NK-92 (cell line): Measurements from ENCODE around the gene MS4A12.
"Not testable (repeated sequence)": the region's sequence is repeated elsewhere in the genome, so short reads cannot be mapped to it uniquely, and the experiment has no call there.

Source experiments
- DNase-seq: peaks from one replicate; lab custom pipeline; 2025; ENCODE audit not compliant: unreplicated experiment; lab: John Stamatoyannopoulos, UW

The MS4A12 gene, protein sequence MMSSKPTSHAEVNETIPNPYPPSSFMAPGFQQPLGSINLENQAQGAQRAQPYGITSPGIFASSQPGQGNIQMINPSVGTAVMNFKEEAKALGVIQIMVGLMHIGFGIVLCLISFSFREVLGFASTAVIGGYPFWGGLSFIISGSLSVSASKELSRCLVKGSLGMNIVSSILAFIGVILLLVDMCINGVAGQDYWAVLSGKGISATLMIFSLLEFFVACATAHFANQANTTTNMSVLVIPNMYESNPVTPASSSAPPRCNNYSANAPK

DNA sequence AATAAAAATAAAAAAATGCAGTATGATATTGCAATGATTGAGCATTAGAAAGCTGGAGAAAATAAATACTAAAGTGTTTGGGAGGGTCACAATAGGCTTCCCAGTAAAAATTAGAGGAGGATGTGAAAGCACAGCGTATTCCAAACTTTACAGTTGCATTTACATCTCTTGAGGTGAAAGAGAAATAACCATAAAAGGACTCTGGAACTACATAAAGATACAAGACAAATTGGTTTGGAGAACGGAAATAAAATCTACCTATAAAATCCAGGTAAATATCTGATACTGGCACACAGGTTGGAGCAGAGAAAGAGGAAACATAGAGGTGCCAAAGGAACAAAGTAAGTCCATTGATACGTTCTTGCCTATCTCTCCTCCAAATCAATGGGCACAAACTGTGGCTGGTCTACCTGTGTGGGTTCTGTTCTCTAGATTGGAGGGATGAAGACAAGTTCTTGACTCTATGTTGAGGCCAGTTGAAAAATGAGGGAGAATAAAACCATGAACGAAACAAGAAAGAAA is at the start of gene MS4A12:
Gene MS4A12 (plus strand): TSS at position 291 of the 522 bp plus-strand sequence. CDS start 4,541 bp downstream, outside the sequence.
- DNase-seq = no peak

DNA sequence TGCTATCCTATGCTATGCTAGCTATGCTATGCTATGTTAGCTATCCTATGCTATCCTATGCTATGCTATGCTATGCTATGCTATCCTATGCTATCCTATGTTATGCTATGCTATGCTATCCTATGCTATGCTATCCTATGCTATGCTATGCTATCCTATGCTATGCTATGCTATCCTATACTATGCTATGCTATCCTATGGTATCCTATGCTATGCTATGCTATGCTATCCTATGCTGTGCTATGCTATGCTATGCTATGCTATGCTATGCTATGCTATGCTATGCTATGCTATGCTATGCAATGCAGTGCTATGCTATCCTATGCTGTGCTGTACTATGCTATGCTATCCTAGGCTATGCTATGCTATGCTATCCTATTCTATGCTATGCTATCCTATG is 45.5 kb upstream of the MS4A12 start:
- DNase-seq = no peak

DNA sequence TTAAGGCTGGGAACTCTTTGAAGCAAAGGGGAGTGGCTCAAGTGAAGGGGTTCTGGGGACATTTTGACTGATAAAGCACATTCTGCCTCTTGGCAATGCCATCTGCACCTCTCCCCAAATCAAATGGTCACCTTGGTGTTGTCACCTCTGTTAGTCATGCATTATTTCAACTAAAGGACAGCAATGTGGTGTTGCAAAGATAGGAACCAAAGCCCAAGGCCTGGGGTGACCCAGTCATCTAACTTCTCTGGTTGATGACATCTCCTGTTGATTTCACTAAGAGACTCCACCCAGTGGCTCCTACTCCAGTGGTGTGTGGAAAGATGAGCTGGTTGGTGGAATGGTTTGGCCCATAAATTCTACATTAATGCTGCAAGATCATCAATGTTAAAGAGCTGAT is 44.7 kb upstream of the MS4A12 start:
- DNase-seq = no peak

DNA sequence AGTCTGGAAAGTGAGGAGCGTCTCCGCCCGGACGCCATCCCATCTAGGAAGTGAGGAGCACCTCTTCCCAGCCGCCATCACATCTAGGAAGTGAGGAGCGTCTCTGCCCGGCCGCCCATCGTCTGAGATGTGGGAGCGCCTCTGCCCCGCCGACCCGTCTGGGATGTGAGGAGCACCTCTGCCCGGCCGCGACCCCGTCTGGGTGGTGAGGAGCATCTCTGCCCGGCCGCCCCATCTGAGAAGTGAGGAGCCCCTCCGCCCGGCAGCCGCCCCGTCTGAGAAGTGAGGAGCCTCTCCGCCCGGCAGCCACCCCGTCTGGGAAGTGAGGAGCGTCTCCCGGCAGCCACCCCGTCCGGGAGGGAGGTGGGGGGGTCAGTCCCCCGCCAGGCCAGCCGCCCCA is 41.4 kb upstream of the MS4A12 start:
- not testable (repeated sequence) for DNase-seq

DNA sequence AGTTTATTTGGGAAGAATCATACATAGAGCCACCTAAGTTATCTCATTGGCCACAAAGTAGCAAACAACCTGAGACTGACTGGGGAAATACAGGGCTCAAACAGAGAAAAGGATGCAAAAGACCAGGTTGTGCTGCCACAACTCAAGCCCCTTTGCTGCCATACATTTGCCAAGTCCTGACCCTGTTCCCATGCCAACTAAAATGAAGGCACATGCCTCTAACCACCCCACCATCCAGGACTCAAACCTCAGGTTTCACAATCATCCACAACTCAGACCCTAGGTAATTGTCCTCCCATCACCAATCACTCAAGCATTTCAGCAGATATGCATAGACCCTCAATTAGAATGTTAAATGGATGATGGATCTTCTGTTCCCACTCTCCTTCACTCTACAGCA is 38.4 kb upstream of the MS4A12 start:
- no peak for DNase-seq

DNA sequence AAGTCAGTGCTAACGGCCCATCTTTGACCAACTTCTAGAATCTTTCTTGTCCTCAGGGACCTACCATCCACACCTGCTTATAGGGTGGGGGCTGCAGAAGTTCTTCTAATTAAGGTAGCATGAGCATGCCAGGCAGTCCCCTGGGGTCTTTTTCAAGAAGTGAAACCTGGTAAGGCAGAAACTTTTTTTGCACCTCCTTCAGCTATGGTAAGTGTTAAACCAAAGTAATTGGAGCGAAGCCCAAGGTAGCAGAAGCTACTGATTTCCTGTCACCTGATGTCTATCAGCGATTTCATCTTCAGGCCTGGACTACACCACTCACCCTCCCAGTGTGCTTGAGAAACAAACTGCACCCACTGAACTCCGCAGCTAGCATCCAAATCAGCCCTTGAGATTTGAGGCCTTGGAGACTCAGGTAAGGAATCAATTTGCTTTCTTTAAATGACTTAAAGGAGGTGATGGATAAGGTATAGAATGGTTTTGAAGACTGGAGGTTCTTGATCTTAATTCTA is 37.0 kb upstream of the MS4A12 start, which contains the start of gene MS4A1:
Gene MS4A1 (plus strand): TSS at position 317 of the 512 bp plus-strand sequence. CDS start 6,528 bp downstream, outside the sequence.
- DNase-seq = no peak

DNA sequence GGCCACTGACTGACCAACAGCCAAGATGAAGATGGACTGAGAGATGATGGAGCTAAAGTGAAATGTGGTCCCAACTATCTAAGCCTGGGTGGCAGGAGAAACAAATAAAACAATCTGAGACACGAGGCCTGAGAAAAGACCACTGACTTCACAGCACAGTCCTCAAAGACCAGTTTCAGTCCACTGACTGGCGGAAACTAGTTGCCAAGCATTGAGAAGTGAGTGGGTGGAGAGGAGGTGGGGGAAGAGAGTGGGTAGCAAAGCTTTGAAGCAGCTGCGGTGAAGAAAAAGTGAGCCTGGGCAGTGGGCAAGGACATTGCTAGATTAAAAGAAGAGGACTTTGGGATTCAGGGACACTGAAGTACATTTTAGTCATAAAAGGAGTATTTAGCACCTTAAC is 35.0 kb upstream of the MS4A12 start:
- DNase-seq = no peak

DNA sequence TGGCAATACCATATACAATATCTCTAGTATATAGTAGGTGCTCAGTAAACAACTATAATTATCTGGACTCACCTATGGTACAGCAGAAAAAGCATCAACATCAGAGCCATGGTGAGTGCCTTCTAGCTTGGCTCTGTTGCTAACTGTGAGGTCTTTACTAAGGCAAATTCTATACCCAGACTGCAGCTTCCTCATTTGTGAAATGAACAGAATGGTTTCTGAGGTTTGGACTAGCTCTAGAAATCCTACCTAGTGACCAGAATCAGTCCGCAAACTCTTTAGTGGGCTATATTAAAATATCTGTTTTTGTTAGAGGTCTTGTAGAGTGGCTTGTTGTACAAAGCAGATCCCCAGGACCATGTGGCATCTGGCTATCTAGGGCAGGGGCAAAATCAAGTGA is 33.2 kb upstream of the MS4A12 start:
- no peak for DNase-seq

DNA sequence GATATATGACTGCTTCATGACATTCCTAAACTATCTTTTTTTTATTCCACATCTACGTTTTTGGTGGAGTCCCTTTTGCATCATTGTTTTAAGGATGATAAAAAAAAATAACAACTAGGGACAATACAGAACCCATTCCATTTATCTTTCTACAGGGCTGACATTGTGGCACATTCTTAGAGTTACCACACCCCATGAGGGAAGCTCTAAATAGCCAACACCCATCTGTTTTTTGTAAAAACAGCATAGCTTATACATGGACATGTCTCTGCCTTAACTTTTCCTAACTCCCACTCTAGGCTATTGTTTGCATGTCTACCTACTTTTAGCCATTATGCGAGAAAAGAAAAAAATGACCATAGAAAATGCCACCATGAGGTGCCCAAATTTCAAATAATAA is 23.7 kb upstream of the MS4A12 start:
- no peak for DNase-seq

DNA sequence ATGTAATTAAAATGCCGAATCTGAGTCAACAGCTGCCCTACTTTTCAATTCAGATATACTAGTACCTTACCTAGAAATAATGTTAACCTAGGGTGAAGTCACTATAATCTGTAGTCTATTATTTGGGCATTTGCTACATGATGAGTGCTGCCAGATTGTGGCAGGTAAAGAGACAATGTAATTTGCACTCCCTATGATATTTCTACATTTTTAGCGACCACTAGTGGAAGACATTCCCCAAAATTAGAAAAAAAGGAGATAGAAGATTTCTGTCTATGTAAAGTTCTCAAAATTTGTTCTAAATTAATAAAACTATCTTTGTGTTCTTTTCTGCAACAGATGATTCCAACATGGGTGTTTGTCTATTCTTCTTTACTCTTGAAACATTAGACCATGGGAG is 22.9 kb upstream of the MS4A12 start:
- no peak for DNase-seq

DNA sequence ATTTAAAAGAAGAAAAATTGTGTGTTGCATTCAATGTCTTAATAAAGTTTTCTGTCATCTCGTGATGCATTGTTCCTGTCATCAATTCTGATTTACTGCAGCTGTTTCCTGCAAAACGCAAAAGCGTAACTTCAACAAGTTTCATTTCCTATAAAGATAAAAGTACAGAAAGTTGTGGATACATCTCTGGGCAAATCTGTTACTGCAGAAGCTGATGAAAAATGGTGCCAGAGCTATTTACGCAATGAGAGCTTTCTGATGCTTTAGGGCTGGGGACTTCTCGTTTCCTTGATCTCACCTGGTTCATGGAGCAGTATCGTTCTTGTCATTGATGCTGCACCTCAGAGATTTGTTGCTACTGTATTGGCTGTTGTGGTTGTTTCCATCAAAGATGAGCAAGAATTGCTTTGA is 15.5 kb upstream of the MS4A12 start:
- no peak for DNase-seq

DNA sequence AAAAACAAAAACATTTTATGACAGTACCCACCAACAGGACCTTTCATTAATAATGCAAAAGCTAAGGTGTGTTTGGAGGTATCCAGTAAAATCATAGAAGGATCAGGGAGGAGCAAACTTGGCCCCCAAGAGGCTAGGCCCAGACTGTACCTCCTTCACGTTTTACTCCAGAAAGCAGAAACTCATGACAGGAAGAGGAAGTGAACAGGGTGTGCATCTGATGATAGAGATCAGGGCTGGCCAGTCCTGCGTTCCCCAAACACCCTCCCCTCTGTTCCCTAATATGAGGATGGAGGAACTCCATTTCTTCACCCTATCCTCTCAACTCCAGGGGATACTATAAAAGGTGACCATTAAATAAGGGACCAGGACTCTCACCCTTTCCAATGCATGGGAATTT is 10.2 kb upstream of the MS4A12 start:
- no peak for DNase-seq

DNA sequence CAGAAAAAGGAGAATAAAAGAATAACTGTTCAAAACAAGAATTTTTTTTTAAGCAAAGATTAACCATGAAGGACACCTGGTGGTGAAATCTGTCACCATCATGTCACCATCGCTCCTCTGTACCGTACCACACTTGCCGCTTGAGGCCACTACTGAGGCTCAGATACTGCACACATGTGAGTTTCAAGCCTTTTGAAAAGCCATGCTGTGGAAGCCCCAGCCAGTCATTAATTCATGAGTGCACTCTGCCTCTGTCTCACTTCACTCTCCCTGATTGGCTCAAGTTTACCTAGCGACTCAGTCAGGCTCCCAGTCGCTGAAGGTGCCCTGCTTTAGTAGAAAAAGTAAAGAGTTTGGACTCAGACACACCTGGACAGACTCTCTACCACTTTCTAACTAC is 6.6 kb upstream of the MS4A12 start:
- no peak for DNase-seq

DNA sequence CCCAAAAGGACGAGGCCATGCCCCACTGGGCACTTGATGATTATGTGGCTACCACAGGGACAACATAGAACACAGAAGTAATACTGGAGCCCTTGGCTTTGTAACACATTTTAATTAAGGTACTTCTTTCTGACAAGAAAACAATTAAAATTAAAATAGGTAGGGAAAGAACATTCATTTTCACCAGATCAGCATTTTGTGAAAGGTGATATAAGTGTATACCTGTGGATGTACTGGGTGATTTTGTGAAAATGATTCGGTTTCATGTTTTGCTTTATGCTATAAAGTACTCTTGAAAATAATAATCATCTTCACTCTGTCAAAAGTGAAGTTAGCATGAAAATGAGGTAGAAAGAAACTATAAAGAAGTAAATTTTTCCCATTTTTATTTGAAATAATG is 876 bp downstream of the MS4A12 start:
- no peak for DNase-seq

DNA sequence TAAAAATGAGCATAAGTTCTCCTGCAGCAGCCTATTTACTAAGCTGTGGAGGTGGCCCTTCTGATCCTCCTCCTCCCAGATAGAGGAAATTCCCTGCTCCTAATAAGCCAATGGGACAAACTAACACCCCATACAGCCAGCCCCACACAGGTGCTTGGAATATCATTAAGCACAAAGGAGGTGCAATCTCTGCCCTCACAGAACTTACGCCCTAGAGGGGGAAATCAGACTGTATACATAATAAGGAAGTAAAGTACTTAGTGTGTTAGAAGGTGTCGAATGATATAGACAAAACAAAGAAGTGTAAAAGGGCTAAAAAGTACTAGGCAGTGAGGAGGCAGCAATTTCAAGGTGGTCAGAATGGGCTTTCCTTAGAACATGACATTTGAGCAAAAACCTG is 5.8 kb downstream of the MS4A12 start:
- DNase-seq = no peak

DNA sequence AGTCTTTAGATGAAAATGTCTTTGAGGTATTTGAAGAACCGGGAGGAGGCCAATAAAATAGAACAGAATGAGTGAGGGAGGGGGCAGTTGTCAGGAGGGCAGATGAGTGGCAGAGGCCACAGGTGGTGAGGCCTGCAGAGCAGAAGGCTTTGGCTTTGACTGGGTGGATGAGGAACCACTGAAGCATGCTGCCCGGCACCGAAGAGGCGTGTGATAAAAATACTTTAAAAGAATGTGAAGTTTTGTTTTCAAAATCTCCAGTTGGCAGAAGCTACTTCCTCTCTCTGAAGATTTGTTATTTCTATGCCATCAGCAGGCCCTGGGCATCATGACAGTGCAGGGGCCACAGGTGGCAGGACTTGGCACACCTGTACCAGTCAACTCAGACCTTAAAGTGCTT is 6.3 kb downstream of the MS4A12 start:
- DNase-seq = no peak

DNA sequence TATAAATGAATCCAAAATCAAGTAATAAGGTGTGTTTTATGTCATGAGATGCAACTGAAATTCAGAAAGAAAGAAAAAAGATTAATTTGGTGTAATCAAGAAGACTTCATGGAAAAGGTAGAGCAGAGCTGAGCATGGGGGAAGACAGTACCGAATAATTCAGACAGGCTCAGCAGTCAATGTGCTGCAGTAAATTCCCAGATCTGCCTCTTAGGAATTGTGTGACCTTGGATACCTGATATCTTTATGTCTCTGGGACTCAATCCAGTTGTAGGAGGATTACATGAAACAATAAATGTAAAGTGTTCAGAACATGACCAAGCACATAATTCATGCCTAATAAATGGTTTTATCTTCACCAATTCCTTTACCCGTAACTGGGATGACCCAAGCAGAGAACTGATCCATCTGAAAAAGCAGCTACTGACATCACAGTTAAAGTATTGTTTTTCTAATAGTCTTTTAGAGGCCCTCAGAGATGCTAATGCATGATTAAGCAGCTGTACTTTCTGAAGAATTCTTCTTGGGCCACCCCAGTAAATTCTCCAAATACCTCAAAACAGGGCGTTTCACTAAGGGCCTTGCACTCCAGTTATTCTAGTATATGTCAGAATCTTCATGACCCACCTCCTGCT is 7.8 kb downstream of the MS4A12 start:
- no peak for DNase-seq

DNA sequence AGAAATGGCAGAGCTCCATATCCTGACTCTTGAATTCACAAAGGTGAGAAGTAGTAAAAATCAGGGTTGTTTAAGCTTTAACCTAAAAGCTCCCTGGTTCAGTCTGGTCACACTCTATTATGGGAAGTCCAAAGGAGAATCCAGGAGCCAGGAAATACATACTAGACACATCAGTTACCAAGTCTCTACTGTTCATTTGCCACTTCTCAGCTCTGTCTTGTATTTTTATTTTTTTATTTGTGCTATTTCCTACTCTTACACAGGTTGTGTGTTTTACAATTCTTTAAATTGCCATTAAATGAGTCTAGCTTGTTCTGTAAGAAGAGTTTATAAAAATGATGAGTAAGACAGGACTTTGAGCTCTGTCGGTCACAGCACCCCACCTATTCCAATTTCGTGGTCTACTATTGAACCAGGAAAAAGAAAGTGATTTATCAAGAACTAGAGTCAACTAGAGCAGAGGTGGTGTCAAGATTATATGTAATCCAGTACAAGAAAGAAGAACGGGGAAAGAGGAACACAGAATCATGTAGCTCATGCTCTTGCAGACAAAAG is 9.7 kb downstream of the MS4A12 start:
- DNase-seq = no peak

DNA sequence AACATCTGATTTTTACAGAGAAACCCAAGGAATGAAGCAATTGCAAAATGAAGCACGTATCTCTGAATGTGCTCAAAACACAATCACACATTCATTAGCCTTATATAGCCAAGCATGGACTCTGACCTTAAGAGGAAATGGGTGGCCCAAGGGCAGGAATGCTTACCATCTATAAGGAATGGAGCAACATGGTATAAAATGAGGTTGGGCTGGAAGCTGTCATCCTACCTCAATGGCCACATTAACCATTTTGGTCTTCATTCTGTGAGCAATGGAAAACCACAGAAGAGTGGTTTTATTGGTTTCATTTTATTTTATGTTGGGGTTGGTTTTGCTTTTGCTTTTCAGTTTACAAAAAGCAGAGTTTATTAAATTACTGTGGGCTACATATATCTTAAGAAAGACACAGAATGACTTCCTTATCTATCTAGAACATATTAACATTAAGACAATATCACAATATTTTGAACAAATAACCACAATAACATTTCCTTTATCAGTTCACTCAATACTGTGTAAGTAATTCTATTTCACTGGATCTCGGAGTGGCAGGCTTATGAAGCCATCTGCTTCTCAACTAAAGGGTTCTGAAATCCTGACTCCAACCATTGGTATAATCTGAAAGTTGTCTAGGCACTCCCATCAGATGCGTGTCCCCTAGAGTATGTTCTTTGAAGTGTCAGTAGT is 11.8 kb downstream of the MS4A12 start:
- no peak for DNase-seq

DNA sequence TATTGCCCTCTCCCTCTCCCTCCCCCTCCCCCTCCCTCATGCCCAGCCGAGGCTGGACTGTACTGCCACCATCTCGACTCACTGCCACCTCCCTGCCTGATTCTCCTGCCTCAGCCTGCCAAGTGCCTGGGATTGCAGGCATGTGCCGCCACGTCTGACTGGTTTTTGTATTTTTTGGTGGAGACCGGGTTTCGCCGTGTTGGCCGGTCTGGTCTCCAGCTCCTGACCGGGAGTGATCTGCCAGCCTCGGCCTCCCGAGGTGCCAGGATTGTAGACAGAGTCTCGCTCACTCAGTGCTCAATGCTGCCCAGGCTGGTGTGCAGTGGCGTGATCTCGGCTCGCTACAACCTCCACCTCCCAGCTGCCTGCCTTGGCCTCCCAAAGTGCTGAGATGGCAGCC is 17.0 kb downstream of the MS4A12 start:
- DNase-seq = not testable (repeated sequence)

DNA sequence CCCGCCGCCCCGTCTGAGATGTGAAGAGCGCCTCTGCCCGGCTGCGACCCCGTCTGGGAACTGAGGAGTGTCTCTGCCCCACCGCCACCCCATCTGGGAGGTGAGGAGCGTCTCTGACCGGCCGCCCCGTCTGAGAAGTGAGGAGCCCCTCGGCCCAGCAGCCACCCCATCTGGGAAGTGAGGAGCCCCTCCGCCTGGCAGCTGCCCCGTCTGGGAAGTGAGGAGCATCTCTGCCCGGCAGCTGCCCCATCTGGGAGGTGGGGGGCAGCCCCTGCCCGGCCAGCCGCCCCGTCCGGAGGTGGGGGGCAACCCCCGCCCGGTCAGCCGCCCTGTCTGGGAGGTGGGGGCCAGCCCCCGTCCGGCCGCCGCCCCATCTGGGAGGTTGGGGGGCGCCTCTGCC is 17.6 kb downstream of the MS4A12 start:
- DNase-seq = not testable (repeated sequence)
